ENCODE measurements around the gene ACP2. TPM values are rescaled to one million over a fixed set of nuclear protein-coding genes. Genes with fewer than 3 reads are reported as not detected.

Gene ACP2, protein sequence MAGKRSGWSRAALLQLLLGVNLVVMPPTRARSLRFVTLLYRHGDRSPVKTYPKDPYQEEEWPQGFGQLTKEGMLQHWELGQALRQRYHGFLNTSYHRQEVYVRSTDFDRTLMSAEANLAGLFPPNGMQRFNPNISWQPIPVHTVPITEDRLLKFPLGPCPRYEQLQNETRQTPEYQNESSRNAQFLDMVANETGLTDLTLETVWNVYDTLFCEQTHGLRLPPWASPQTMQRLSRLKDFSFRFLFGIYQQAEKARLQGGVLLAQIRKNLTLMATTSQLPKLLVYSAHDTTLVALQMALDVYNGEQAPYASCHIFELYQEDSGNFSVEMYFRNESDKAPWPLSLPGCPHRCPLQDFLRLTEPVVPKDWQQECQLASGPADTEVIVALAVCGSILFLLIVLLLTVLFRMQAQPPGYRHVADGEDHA
- 10 to 100 TPM in 1 of 2 experiments, 1 to 10 TPM in 1; 9.4 to 13.4 TPM for total RNA-seq

- peak within 1 kb of the TSS; percentile 98 for H3K27ac Mint-ChIP-seq
- H3K27me3 Mint-ChIP-seq, result no peaks in the 10 kb centered on the region
- intact Hi-C loops (cut with micrococcal nuclease), result no loop called here
- H3K4me3 Mint-ChIP-seq, result peak within 1 kb of the TSS; percentile 95
- CTCF ChIA-PET, result interaction anchor here (0.6 to 6.6 kb wide), 16 partner anchors 9 to 175 kb away, joined by 3 to 47 read pairs (median 4); partner anchors contain the start of genes DDB2 and NR1H3
- TF ChIP-seq, protein P1, sequence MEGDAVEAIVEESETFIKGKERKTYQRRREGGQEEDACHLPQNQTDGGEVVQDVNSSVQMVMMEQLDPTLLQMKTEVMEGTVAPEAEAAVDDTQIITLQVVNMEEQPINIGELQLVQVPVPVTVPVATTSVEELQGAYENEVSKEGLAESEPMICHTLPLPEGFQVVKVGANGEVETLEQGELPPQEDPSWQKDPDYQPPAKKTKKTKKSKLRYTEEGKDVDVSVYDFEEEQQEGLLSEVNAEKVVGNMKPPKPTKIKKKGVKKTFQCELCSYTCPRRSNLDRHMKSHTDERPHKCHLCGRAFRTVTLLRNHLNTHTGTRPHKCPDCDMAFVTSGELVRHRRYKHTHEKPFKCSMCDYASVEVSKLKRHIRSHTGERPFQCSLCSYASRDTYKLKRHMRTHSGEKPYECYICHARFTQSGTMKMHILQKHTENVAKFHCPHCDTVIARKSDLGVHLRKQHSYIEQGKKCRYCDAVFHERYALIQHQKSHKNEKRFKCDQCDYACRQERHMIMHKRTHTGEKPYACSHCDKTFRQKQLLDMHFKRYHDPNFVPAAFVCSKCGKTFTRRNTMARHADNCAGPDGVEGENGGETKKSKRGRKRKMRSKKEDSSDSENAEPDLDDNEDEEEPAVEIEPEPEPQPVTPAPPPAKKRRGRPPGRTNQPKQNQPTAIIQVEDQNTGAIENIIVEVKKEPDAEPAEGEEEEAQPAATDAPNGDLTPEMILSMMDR (IDR thresholded peaks at IDR 0.05), result no peak
- H3K36me3 Mint-ChIP-seq (ENCODE audit: low read depth), result peaks cover 3% of the 10 kb centered on the region
- DNase-seq (peak; percentile 94), ATAC-seq (peak; percentile 97)
- H3K9me3 Mint-ChIP-seq, result no peaks in the 10 kb centered on the region
- POLR2A ChIA-PET, result interaction anchor here (0.7 to 9.2 kb wide), 19 partner anchors 9 to 177 kb away, joined by 3 to 118 read pairs (median 5); partner anchors contain the start of genes DDB2, NR1H3, PACSIN3 and PSMC3
- H3K4me1 Mint-ChIP-seq (ENCODE audit: low read depth), result peaks cover 24% of the 10 kb centered on the region
These were observed at the start of gene ACP2 for GRCh38 chr11:47248664-47249377. TSS of gene ACP2 (minus strand) at chr11:47248814. CDS start at chr11:47248789, 25 bp downstream.

- H3K4me3 Mint-ChIP-seq, result no peak overlapping the region
- ATAC-seq (no peak), DNase-seq (no peak)
- no peaks in the 10 kb centered on the region for H3K27me3 Mint-ChIP-seq
- no peak overlapping the region for H3K27ac Mint-ChIP-seq
- ChIA-PET CTCF (no interaction called here), POLR2A (no interaction called here)
- peaks cover 49% of the 10 kb centered on the region for H3K36me3 Mint-ChIP-seq (ENCODE audit: low read depth)
- H3K9me3 Mint-ChIP-seq, result peaks cover 2% of the 10 kb centered on the region
- TF ChIP-seq, protein P1 (IDR thresholded peaks at IDR 0.05), result no peak
- H3K4me1 Mint-ChIP-seq (ENCODE audit: low read depth), result no peaks in the 10 kb centered on the region
- intact Hi-C loops (cut with micrococcal nuclease), result no loop called here
These were observed 47.4 kb upstream of the ACP2 start for GRCh38 chr11:47296045-47296444.

GRCh38 chr11:47295385-47295784, 46.8 kb upstream of the ACP2 start:
- H3K9me3 Mint-ChIP-seq, result peaks cover 1% of the 10 kb centered on the region

GRCh38 chr11:47289856-47290255, 41.2 kb upstream of the ACP2 start:
- intact Hi-C loops (cut with micrococcal nuclease), result no loop called here
- CTCF ChIA-PET, result no interaction called here
- TF ChIP-seq, protein P1 (IDR thresholded peaks at IDR 0.05), result no peak
- no peaks in the 10 kb centered on the region for H3K4me1 Mint-ChIP-seq (ENCODE audit: low read depth)
- no peak for DNase-seq
- no peak for ATAC-seq
- H3K4me3 Mint-ChIP-seq, result no peak overlapping the region
- H3K27me3 Mint-ChIP-seq, result no peaks in the 10 kb centered on the region
- POLR2A ChIA-PET, result interaction anchor here (0.8 to 1.5 kb wide), 2 partner anchors 9 to 25 kb away, joined by 3 to 6 read pairs; no protein-coding TSS in a partner anchor
- no peaks in the 10 kb centered on the region for H3K9me3 Mint-ChIP-seq
- peaks cover 46% of the 10 kb centered on the region for H3K36me3 Mint-ChIP-seq (ENCODE audit: low read depth)
- no peak overlapping the region for H3K27ac Mint-ChIP-seq

More at GRCh38 chr11:47295385-47295784, 46.8 kb upstream of the ACP2 start:
- Mint-ChIP-seq H3K4me1 (ENCODE audit: low read depth) (no peaks in the 10 kb centered on the region), H3K4me3 (no peak overlapping the region), H3K27me3 (no peaks in the 10 kb centered on the region), H3K27ac (no peak overlapping the region), H3K36me3 (ENCODE audit: low read depth) (peaks cover 46% of the 10 kb centered on the region)
- ATAC-seq (no peak), DNase-seq (no peak)
- intact Hi-C loops (cut with micrococcal nuclease), result no loop called here
- ChIA-PET CTCF (no interaction called here), POLR2A (no interaction called here)
- TF ChIP-seq, protein P1 (IDR thresholded peaks at IDR 0.05), result no peak

All from activated CD8-positive, alpha-beta T cell treated with anti-CD3 and anti-CD28 coated beads for 36 hours (primary cell).